Measurements from ENCODE around the gene WWTR1.

The WWTR1 gene

GRCh38 chr3:149630806-149631205 lies 27.0 kb downstream of the WWTR1 start:
- H3K36me3 Mint-ChIP-seq (ENCODE audit: insufficient read depth): no peaks in the 10 kb centered on the region
- H3K4me1 Mint-ChIP-seq: no peaks in the 10 kb centered on the region
- ATAC-seq (replicated peaks; ENCODE audit: extremely low read depth, poor library complexity, severe bottlenecking) (no peak), DNase-seq (ENCODE audit: low spot score in 2 of 2) (no peak)
- no peak overlapping the region for H3K4me3 Mint-ChIP-seq
- peaks cover 46% of the 10 kb centered on the region for H3K27me3 Mint-ChIP-seq
- no peak overlapping the region for H3K27ac Mint-ChIP-seq (ENCODE audit: low read depth)
- H3K9me3 Mint-ChIP-seq: no peaks in the 10 kb centered on the region

GRCh38 chr3:149628957-149629670 lies 28.7 kb downstream of the WWTR1 start:
- DNase-seq (ENCODE audit: low spot score in 2 of 2): no peak
- Mint-ChIP-seq H3K27ac (ENCODE audit: low read depth) (no peak overlapping the region), H3K4me3 (no peak overlapping the region), H3K9me3 (no peaks in the 10 kb centered on the region), H3K27me3 (peaks cover 36% of the 10 kb centered on the region), H3K36me3 (ENCODE audit: insufficient read depth) (no peaks in the 10 kb centered on the region), H3K4me1 (no peaks in the 10 kb centered on the region)
- no peak for ATAC-seq (replicated peaks; ENCODE audit: extremely low read depth, poor library complexity, severe bottlenecking)

- peaks cover 25% of the 10 kb centered on the region for H3K27me3 Mint-ChIP-seq
- H3K4me3 Mint-ChIP-seq: no peak overlapping the region
- DNase-seq (ENCODE audit: low spot score in 2 of 2) (no peak), ATAC-seq (replicated peaks; ENCODE audit: extremely low read depth, poor library complexity, severe bottlenecking) (no peak)
- no peak overlapping the region for H3K27ac Mint-ChIP-seq (ENCODE audit: low read depth)
- H3K9me3 Mint-ChIP-seq: no peaks in the 10 kb centered on the region
- no peaks in the 10 kb centered on the region for H3K36me3 Mint-ChIP-seq (ENCODE audit: insufficient read depth)
- no peaks in the 10 kb centered on the region for H3K4me1 Mint-ChIP-seq
Observed at GRCh38 chr3:149626671-149627070, 31.2 kb downstream of the WWTR1 start.

GRCh38 chr3:149625795-149626194 lies 32.0 kb downstream of the WWTR1 start:
- Mint-ChIP-seq H3K9me3 (no peaks in the 10 kb centered on the region), H3K27ac (ENCODE audit: low read depth) (no peak overlapping the region), H3K4me3 (no peak overlapping the region), H3K27me3 (peaks cover 25% of the 10 kb centered on the region), H3K36me3 (ENCODE audit: insufficient read depth) (no peaks in the 10 kb centered on the region), H3K4me1 (no peaks in the 10 kb centered on the region)
- DNase-seq (ENCODE audit: low spot score in 2 of 2): no peak
- no peak for ATAC-seq (replicated peaks; ENCODE audit: extremely low read depth, poor library complexity, severe bottlenecking)

- no peaks in the 10 kb centered on the region for H3K4me1 Mint-ChIP-seq
- H3K9me3 Mint-ChIP-seq: no peaks in the 10 kb centered on the region
- ATAC-seq (replicated peaks; ENCODE audit: extremely low read depth, poor library complexity, severe bottlenecking) (no peak), DNase-seq (ENCODE audit: low spot score in 2 of 2) (no peak)
- H3K36me3 Mint-ChIP-seq (ENCODE audit: insufficient read depth): no peaks in the 10 kb centered on the region
- H3K27me3 Mint-ChIP-seq: peaks cover 25% of the 10 kb centered on the region
- no peak overlapping the region for H3K4me3 Mint-ChIP-seq
- H3K27ac Mint-ChIP-seq (ENCODE audit: low read depth): no peak overlapping the region
Observed at GRCh38 chr3:149623824-149624223, 34.0 kb downstream of the WWTR1 start.

- no peak for DNase-seq (ENCODE audit: low spot score in 2 of 2)
- H3K36me3 Mint-ChIP-seq (ENCODE audit: insufficient read depth): no peaks in the 10 kb centered on the region
Observed at GRCh38 chr3:149621218-149622005, 36.4 kb downstream of the WWTR1 start.

GRCh38 chr3:149620291-149621020 lies 37.4 kb downstream of the WWTR1 start:
- H3K4me1 Mint-ChIP-seq: no peaks in the 10 kb centered on the region
- no peaks in the 10 kb centered on the region for H3K36me3 Mint-ChIP-seq (ENCODE audit: insufficient read depth)
- DNase-seq (ENCODE audit: low spot score in 2 of 2): no peak
- no peak overlapping the region for H3K4me3 Mint-ChIP-seq
- no peak overlapping the region for H3K27ac Mint-ChIP-seq (ENCODE audit: low read depth)
- H3K27me3 Mint-ChIP-seq: peaks cover 24% of the 10 kb centered on the region
- no peak for ATAC-seq (replicated peaks; ENCODE audit: extremely low read depth, poor library complexity, severe bottlenecking)
- H3K9me3 Mint-ChIP-seq: no peaks in the 10 kb centered on the region

More at GRCh38 chr3:149621218-149622005, 36.4 kb downstream of the WWTR1 start:
- H3K9me3 Mint-ChIP-seq: no peaks in the 10 kb centered on the region
- H3K4me3 Mint-ChIP-seq: no peak overlapping the region
- peaks cover 22% of the 10 kb centered on the region for H3K27me3 Mint-ChIP-seq
- H3K27ac Mint-ChIP-seq (ENCODE audit: low read depth): no peak overlapping the region
- ATAC-seq (replicated peaks; ENCODE audit: extremely low read depth, poor library complexity, severe bottlenecking): no peak
- no peaks in the 10 kb centered on the region for H3K4me1 Mint-ChIP-seq

- no peak for ATAC-seq (replicated peaks; ENCODE audit: extremely low read depth, poor library complexity, severe bottlenecking)
- Mint-ChIP-seq H3K27me3 (peaks cover 24% of the 10 kb centered on the region), H3K36me3 (ENCODE audit: insufficient read depth) (no peaks in the 10 kb centered on the region), H3K4me1 (no peaks in the 10 kb centered on the region), H3K9me3 (no peaks in the 10 kb centered on the region), H3K27ac (ENCODE audit: low read depth) (no peak overlapping the region), H3K4me3 (no peak overlapping the region)
- no peak for DNase-seq (ENCODE audit: low spot score in 2 of 2)
Observed at GRCh38 chr3:149619136-149619535, 38.7 kb downstream of the WWTR1 start.

GRCh38 chr3:149618151-149619123 lies 39.4 kb downstream of the WWTR1 start:
- H3K9me3 Mint-ChIP-seq: no peaks in the 10 kb centered on the region
- H3K27ac Mint-ChIP-seq (ENCODE audit: low read depth): no peak overlapping the region
- ATAC-seq (replicated peaks; ENCODE audit: extremely low read depth, poor library complexity, severe bottlenecking) (no peak), DNase-seq (ENCODE audit: low spot score in 2 of 2) (no peak)
- no peaks in the 10 kb centered on the region for H3K36me3 Mint-ChIP-seq (ENCODE audit: insufficient read depth)
- H3K4me1 Mint-ChIP-seq: no peaks in the 10 kb centered on the region
- H3K4me3 Mint-ChIP-seq: no peak overlapping the region
- peaks cover 17% of the 10 kb centered on the region for H3K27me3 Mint-ChIP-seq

- Mint-ChIP-seq H3K4me3 (no peak overlapping the region), H3K27me3 (peaks cover 17% of the 10 kb centered on the region), H3K9me3 (no peaks in the 10 kb centered on the region), H3K4me1 (no peaks in the 10 kb centered on the region), H3K27ac (ENCODE audit: low read depth) (no peak overlapping the region), H3K36me3 (ENCODE audit: insufficient read depth) (no peaks in the 10 kb centered on the region)
- DNase-seq (ENCODE audit: low spot score in 2 of 2) (no peak), ATAC-seq (replicated peaks; ENCODE audit: extremely low read depth, poor library complexity, severe bottlenecking) (no peak)
Observed at GRCh38 chr3:149615731-149616221, 42.0 kb downstream of the WWTR1 start.

GRCh38 chr3:149613988-149614387 lies 43.8 kb downstream of the WWTR1 start:
- Mint-ChIP-seq H3K36me3 (ENCODE audit: insufficient read depth) (no peaks in the 10 kb centered on the region), H3K4me1 (no peaks in the 10 kb centered on the region), H3K27ac (ENCODE audit: low read depth) (no peak overlapping the region), H3K4me3 (no peak overlapping the region), H3K27me3 (peaks cover 17% of the 10 kb centered on the region), H3K9me3 (no peaks in the 10 kb centered on the region)
- ATAC-seq (replicated peaks; ENCODE audit: extremely low read depth, poor library complexity, severe bottlenecking) (no peak), DNase-seq (ENCODE audit: low spot score in 2 of 2) (no peak)

- Mint-ChIP-seq H3K4me1 (no peaks in the 10 kb centered on the region), H3K27ac (ENCODE audit: low read depth) (no peak overlapping the region), H3K36me3 (ENCODE audit: insufficient read depth) (no peaks in the 10 kb centered on the region), H3K9me3 (no peaks in the 10 kb centered on the region), H3K27me3 (peaks cover 17% of the 10 kb centered on the region), H3K4me3 (no peak overlapping the region)
- DNase-seq (ENCODE audit: low spot score in 2 of 2): no peak
- no peak for ATAC-seq (replicated peaks; ENCODE audit: extremely low read depth, poor library complexity, severe bottlenecking)
Observed at GRCh38 chr3:149612456-149612855, 45.4 kb downstream of the WWTR1 start.

Measured in central memory CD8-positive, alpha-beta T cell (primary cell).